22Rv1 (cell line): ENCODE results near the gene RASD1.

ENCODE experiments used
- ZFX ChIP-seq: fragments of 450-650 bp; IDR thresholded peaks from 2 replicates; pipeline ENCODE4 v1.6.1; 2017; ENCODE audit warnings: antibody characterized with exemption, borderline replicate concordance
- TF ChIP-seq, protein P1 (sequence below): fragments of 450-650 bp; IDR thresholded peaks from 2 replicates; pipeline ENCODE4 v1.5.1; 2017; ENCODE audit warnings: mild to moderate bottlenecking

DNA sequence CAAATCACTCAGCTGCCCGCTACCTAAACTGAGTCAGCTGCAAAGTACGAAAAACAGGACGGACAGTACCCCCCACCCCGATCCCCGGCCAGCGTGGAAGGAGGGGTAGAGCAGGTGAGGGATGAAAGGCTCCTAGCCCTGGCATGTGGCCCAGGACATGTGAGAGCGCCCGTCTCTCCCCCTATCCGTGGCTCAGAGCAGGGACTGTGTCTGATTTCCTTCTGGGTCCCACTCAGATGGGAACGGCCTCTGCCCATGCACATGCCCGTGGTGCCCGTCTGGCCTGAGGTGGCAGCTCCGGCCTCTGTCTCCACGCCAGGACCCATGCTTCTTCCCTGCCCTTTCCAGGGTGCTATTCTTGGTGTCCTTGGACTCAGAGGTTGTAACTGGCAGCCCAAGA, 30.2 kb upstream of the RASD1 start:
- TF ChIP-seq, protein P1, sequence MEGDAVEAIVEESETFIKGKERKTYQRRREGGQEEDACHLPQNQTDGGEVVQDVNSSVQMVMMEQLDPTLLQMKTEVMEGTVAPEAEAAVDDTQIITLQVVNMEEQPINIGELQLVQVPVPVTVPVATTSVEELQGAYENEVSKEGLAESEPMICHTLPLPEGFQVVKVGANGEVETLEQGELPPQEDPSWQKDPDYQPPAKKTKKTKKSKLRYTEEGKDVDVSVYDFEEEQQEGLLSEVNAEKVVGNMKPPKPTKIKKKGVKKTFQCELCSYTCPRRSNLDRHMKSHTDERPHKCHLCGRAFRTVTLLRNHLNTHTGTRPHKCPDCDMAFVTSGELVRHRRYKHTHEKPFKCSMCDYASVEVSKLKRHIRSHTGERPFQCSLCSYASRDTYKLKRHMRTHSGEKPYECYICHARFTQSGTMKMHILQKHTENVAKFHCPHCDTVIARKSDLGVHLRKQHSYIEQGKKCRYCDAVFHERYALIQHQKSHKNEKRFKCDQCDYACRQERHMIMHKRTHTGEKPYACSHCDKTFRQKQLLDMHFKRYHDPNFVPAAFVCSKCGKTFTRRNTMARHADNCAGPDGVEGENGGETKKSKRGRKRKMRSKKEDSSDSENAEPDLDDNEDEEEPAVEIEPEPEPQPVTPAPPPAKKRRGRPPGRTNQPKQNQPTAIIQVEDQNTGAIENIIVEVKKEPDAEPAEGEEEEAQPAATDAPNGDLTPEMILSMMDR: no peak
- no peak for TF ChIP-seq ZFX
